ENCODE measurements around the gene HAPLN1.

- TF ChIP-seq CTCF (IDR thresholded peaks at IDR 0.05) = no peak
- no peak for TF ChIP-seq POLR2A (IDR thresholded peaks at IDR 0.05)
Measured at GRCh38 chr5:83662558-83662957, 58.1 kb downstream of the HAPLN1 start.
